ENCODE data around the gene PDCD2L. TPM values are rescaled to one million over a fixed set of nuclear protein-coding genes. Genes with fewer than 3 reads are reported as not detected.
"Not testable (repeated sequence)": the region's sequence is repeated elsewhere in the genome, so short reads cannot be mapped to it uniquely, and the experiment has no call there.

PDCD2L gene
- total RNA-seq, 1 donor from 2014 or later: 10.3 TPM

DNA sequence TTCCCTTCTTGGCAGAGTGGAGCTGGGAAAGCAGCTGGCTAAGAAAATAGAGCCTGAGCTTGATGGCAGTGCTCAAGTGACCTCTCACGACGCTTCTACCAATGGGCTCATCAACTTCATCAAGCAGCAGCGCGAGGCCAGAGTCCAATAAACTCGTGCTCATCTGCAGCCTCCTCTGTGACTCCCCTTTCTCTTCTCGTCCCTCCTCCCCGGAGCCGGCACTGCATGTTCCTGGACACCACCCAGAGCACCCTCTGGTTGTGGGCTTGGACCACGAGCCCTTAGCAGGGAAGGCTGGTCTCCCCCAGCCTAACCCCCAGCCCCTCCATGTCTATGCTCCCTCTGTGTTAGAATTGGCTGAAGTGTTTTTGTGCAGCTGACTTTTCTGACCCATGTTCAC lies 4.3 kb upstream of the PDCD2L start:
- no peak for DNase-seq (ENCODE audit: low spot score)
- Mint-ChIP-seq H3K4me3 (ENCODE audit: unreplicated experiment) (no peak overlapping the region), H3K36me3 (ENCODE audit: low read depth, unreplicated experiment) (peaks cover 15% of the 10 kb centered on the region), H3K9me3 (ENCODE audit: unreplicated experiment) (no peaks in the 10 kb centered on the region), H3K27ac (ENCODE audit: unreplicated experiment) (no peak overlapping the region), H3K4me1 (ENCODE audit: unreplicated experiment) (no peaks in the 10 kb centered on the region), H3K27me3 (ENCODE audit: unreplicated experiment) (peaks cover 3% of the 10 kb centered on the region)
- TF ChIP-seq, protein P1, sequence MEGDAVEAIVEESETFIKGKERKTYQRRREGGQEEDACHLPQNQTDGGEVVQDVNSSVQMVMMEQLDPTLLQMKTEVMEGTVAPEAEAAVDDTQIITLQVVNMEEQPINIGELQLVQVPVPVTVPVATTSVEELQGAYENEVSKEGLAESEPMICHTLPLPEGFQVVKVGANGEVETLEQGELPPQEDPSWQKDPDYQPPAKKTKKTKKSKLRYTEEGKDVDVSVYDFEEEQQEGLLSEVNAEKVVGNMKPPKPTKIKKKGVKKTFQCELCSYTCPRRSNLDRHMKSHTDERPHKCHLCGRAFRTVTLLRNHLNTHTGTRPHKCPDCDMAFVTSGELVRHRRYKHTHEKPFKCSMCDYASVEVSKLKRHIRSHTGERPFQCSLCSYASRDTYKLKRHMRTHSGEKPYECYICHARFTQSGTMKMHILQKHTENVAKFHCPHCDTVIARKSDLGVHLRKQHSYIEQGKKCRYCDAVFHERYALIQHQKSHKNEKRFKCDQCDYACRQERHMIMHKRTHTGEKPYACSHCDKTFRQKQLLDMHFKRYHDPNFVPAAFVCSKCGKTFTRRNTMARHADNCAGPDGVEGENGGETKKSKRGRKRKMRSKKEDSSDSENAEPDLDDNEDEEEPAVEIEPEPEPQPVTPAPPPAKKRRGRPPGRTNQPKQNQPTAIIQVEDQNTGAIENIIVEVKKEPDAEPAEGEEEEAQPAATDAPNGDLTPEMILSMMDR (IDR thresholded peaks at IDR 0.05; ENCODE audit: unreplicated experiment): no peak

DNA sequence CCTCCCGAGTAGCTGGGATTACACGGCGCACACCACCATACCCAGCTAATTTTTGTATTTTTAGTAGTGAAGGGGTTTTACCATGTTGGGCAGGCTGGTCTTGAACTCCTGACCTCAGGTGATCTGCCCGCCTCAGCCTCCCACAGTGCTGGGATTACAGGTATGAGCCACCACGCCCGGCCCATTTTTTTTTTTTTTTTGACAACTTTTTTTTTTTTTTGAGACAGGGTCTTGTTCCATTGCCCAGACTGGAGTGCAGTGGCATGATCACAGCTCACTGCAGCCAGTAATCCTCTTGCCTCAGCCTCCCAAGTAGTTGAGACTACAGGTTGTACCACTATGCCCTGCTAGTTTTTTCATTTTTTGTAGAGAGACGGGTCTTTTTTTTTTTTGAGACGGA lies 3.4 kb upstream of the PDCD2L start:
- H3K36me3 Mint-ChIP-seq (ENCODE audit: low read depth, unreplicated experiment): peaks cover 15% of the 10 kb centered on the region
- H3K27ac Mint-ChIP-seq (ENCODE audit: unreplicated experiment); H3K9me3 Mint-ChIP-seq (ENCODE audit: unreplicated experiment); H3K4me1 Mint-ChIP-seq (ENCODE audit: unreplicated experiment); H3K4me3 Mint-ChIP-seq (ENCODE audit: unreplicated experiment); DNase-seq (ENCODE audit: low spot score); H3K27me3 Mint-ChIP-seq (ENCODE audit: unreplicated experiment): not testable (repeated sequence)

- no peak for DNase-seq (ENCODE audit: low spot score)
- TF ChIP-seq, protein P1 (IDR thresholded peaks at IDR 0.05; ENCODE audit: unreplicated experiment): no peak
- Mint-ChIP-seq H3K27me3 (ENCODE audit: unreplicated experiment) (peaks cover 3% of the 10 kb centered on the region), H3K4me3 (ENCODE audit: unreplicated experiment) (no peak overlapping the region), H3K4me1 (ENCODE audit: unreplicated experiment) (no peaks in the 10 kb centered on the region), H3K27ac (ENCODE audit: unreplicated experiment) (no peak overlapping the region), H3K36me3 (ENCODE audit: low read depth, unreplicated experiment) (peaks cover 15% of the 10 kb centered on the region), H3K9me3 (ENCODE audit: unreplicated experiment) (no peaks in the 10 kb centered on the region)
Measured at GRCh38 chr19:34402074-34402600, 2.1 kb upstream of the PDCD2L start.

GRCh38 chr19:34403784-34404108 lies 453 bp upstream of the PDCD2L start:
- Mint-ChIP-seq H3K4me3 (ENCODE audit: unreplicated experiment) (peak overlapping the region; percentile 91), H3K36me3 (ENCODE audit: low read depth, unreplicated experiment) (peaks cover 11% of the 10 kb centered on the region), H3K9me3 (ENCODE audit: unreplicated experiment) (no peaks in the 10 kb centered on the region), H3K4me1 (ENCODE audit: unreplicated experiment) (no peaks in the 10 kb centered on the region), H3K27ac (ENCODE audit: unreplicated experiment) (no peak overlapping the region), H3K27me3 (ENCODE audit: unreplicated experiment) (no peaks in the 10 kb centered on the region)
- DNase-seq (ENCODE audit: low spot score): no peak
- TF ChIP-seq, protein P1 (IDR thresholded peaks at IDR 0.05; ENCODE audit: unreplicated experiment): no peak

GRCh38 chr19:34405892-34406660 lies 1.9 kb downstream of the PDCD2L start:
- no peak for DNase-seq (ENCODE audit: low spot score)
- peaks cover 7% of the 10 kb centered on the region for H3K36me3 Mint-ChIP-seq (ENCODE audit: low read depth, unreplicated experiment)
- H3K4me1 Mint-ChIP-seq (ENCODE audit: unreplicated experiment): no peaks in the 10 kb centered on the region
- TF ChIP-seq, protein P1 (IDR thresholded peaks at IDR 0.05; ENCODE audit: unreplicated experiment): no peak
- no peak overlapping the region for H3K4me3 Mint-ChIP-seq (ENCODE audit: unreplicated experiment)
- H3K27me3 Mint-ChIP-seq (ENCODE audit: unreplicated experiment): no peaks in the 10 kb centered on the region
- no peaks in the 10 kb centered on the region for H3K9me3 Mint-ChIP-seq (ENCODE audit: unreplicated experiment)
- no peak overlapping the region for H3K27ac Mint-ChIP-seq (ENCODE audit: unreplicated experiment)
